ENCODE data around the gene TRPT1. TPM values are rescaled to one million over a fixed set of nuclear protein-coding genes. Genes with fewer than 3 reads are reported as not detected.

Gene TRPT1
- total and polyA plus RNA-seq, 9 of the 15 experiments (the other 6 are each of a cell fraction or from before 2014, with no cell fraction given), result 4.6 to 41.7 (median 23.1) TPM

GRCh38 chr11:64185175-64185692 is 40.8 kb downstream of the TRPT1 start (continued):
- TF ChIP-seq SNRNP70 (optimal IDR thresholded peaks at IDR 0.05; ENCODE audit: low read depth, low read length) (no peak), EZH2 (IDR thresholded peaks at IDR 0.05; ENCODE audit: borderline replicate concordance, low read depth, low read length) (no peak), BCLAF1 (IDR thresholded peaks at IDR 0.05; ENCODE audit: borderline replicate concordance in 1 of 2, control insufficient read depth in 1 of 2, low read depth in 2 of 2, low read length in 1 of 2) (no peak), POLR2G (IDR thresholded peaks at IDR 0.05; ENCODE audit: low read depth, low read length) (peak; percentile 99), SIX5 (IDR thresholded peaks at IDR 0.05; ENCODE audit: borderline replicate concordance in 1 of 2, insufficient read depth in 1 of 2, low read depth in 1 of 2, low read length in 2 of 2) (no peak), MGA (IDR thresholded peaks at IDR 0.05) (peak; percentile 98), TBL1XR1 (IDR thresholded peaks at IDR 0.05; ENCODE audit: low read length in 2 of 2) (no peak), PPARD (CRISPR knock-in tag; IDR thresholded peaks at IDR 0.05) (no peak), FOXK1 (CRISPR knock-in tag; IDR thresholded peaks at IDR 0.05; ENCODE audit: borderline replicate concordance) (peak; percentile 22; the same call in 1 of the 2 replicates), CXXC5 (CRISPR knock-in tag; IDR thresholded peaks at IDR 0.05) (peak; percentile 59), HIVEP1 (CRISPR knock-in tag; IDR thresholded peaks at IDR 0.05) (peak; percentile 88; the same call in 1 of the 2 replicates), SMARCC2 (IDR thresholded peaks at IDR 0.05; ENCODE audit: low read depth) (no peak), SOX6 (IDR thresholded peaks at IDR 0.05) (peak; percentile 53), HNRNPUL1 (IDR thresholded peaks at IDR 0.05; ENCODE audit: low read length) (no peak)
